Germinal center (tissue), 1 donor: ENCODE results near the gene PCSK9.

Experiments used
- DNase-seq: peaks from one replicate; pipeline ENCODE4 v3.0.0; 2012; ENCODE audit warnings: mixed read lengths, low spot score

The PCSK9 gene

GRCh38 chr1:55059302-55060132 lies 20.2 kb downstream of the PCSK9 start:
- no peak for DNase-seq

GRCh38 chr1:55060133-55060999 lies 21.0 kb downstream of the PCSK9 start:
- DNase-seq: no peak

- DNase-seq: no peak
These were observed 21.8 kb downstream of the PCSK9 start for GRCh38 chr1:55061000-55061705.

- DNase-seq: no peak
These were observed 22.5 kb downstream of the PCSK9 start for GRCh38 chr1:55061706-55062321.

- DNase-seq: no peak
These were observed 23.6 kb downstream of the PCSK9 start for GRCh38 chr1:55062801-55063576.

DNA sequence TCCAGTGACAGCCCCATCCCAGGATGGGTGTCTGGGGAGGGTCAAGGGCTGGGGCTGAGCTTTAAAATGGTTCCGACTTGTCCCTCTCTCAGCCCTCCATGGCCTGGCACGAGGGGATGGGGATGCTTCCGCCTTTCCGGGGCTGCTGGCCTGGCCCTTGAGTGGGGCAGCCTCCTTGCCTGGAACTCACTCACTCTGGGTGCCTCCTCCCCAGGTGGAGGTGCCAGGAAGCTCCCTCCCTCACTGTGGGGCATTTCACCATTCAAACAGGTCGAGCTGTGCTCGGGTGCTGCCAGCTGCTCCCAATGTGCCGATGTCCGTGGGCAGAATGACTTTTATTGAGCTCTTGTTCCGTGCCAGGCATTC lies 24.2 kb downstream of the PCSK9 start:
- DNase-seq: no peak

GRCh38 chr1:55064071-55064581 lies 24.8 kb downstream of the PCSK9 start:
- peak; percentile 14 for DNase-seq

DNA sequence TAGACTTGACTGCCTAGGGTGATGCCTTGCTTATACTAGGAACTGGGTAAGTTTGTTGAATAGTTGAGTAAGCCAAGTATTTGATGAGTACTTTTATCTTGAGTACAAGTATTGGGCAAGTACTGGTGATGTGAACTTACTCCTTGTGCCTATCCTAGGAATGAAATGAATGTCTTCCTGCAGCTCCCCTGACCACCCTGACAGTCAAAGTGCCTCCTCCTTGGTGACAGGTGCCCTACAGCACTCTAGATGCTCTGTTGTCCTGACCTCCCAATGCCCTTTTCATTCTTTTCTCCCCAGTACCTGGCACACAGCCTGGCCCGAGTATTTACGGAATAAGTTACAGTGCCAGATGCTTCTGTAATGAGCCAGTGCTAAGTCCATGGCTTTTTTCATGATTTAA lies 25.5 kb downstream of the PCSK9 start:
- DNase-seq: no peak

DNA sequence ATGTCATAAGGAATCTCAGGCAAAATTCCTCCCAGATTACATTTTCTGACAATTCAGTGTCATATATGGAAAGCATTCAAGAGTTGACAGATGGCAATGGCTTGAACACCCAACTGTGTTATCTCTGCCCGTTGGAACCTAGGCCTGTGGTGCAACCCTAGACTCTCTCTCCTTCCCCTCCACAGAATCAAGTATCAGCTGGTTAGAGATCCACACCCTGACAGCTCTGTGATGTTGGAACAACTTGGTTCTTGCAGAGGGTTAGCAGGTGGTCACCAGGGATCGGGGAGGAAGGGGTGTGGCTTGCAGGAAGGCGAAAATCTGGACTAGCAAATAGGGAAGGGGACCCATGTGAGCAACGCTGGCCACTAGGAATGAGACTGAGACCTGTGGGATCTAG lies 26.3 kb downstream of the PCSK9 start:
- no peak for DNase-seq

DNA sequence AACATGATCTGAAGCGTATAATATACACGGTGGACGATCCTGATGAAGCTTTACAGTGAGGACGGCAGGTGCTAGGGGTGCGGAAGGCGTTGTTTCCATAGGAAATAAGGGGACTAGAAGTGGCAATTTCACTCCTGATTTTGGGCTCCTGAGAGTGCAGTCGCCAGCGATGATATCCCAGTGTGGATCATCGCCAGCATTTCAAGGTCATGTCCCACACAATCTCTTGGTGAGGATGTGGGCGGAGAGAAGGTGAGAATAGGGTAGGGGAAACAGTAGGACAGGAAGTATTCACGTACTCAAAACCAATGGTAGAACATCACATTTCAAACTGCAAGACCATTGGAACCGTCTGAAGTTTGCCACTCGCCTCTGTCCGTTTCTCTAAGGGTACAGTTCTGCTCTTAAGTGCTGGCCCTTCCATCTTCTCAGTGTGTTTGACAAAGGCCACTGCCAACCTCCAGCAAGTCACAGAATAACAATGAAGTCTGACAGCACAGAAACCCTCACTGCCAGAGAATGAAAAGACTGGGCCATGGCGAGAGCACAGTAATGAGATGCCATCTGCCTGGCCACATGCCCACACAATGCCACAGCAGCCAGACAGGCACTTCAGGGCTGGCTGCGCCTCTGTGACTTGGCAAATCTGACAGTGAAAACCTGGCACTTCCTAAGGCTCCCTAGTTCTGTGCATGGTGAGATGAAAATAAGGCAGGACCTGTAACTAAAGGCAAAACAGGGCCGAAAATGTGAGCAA lies 27.9 kb downstream of the PCSK9 start:
- DNase-seq: no peak

- DNase-seq: no peak
These were observed 28.6 kb downstream of the PCSK9 start for GRCh38 chr1:55067914-55068313.

- DNase-seq: no peak
These were observed 29.3 kb downstream of the PCSK9 start for GRCh38 chr1:55068638-55069037.

GRCh38 chr1:55069280-55069679 lies 29.9 kb downstream of the PCSK9 start:
- DNase-seq: no peak

GRCh38 chr1:55070293-55071164 lies 31.2 kb downstream of the PCSK9 start:
- no peak for DNase-seq

GRCh38 chr1:55071477-55071876 lies 32.1 kb downstream of the PCSK9 start:
- DNase-seq: no peak

- no peak for DNase-seq
These were observed 34.0 kb downstream of the PCSK9 start for GRCh38 chr1:55073187-55073916.

- DNase-seq: no peak
These were observed 35.1 kb downstream of the PCSK9 start for GRCh38 chr1:55074455-55074854.

- no peak for DNase-seq
These were observed 37.0 kb downstream of the PCSK9 start for GRCh38 chr1:55076356-55076755.

DNA sequence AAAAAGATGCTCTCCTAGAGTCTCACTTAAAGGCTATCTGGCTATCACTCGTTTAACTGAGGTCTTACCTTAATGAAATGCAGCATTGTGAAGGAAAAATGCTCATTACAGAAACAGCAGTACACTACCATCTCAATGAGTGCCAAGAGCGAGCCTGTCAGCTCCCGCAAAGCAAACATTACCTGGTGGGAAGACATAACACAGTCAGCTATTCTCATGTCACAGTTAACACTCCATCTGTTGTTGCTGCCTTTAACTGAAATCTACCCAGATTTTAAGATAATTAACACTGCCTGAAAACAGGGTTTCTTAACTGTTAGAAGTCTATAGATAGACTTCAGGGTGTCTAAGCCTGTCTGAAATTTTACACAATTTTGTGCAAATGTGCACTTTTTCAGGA lies 39.1 kb downstream of the PCSK9 start:
- DNase-seq: no peak
